GM21528 (cell line): ENCODE results near the gene HAND2.
A peak's percentile ranks its signal among the peaks of the same experiment; 100 is the strongest.

ENCODE experiments used
- ATAC-seq: cut with Tn5 transposase; IDR thresholded peaks from one replicate; pipeline ENCODE4 v1.9.1; 2021; ENCODE audit warnings: mild to moderate bottlenecking, moderate library complexity; ENCODE audit not compliant: unreplicated experiment, low FRiP score

HAND2 gene

GRCh38 chr4:173504181-173504503, 25.9 kb downstream of the HAND2 start:
- ATAC-seq = no peak

GRCh38 chr4:173503330-173504180, 26.5 kb downstream of the HAND2 start:
- no peak for ATAC-seq

- ATAC-seq = no peak
Measured at GRCh38 chr4:173502282-173502681, 27.7 kb downstream of the HAND2 start.

GRCh38 chr4:173501592-173502150, 28.4 kb downstream of the HAND2 start:
- ATAC-seq = no peak

GRCh38 chr4:173500841-173501591, 29.0 kb downstream of the HAND2 start:
- ATAC-seq = no peak

- ATAC-seq = no peak
Measured at GRCh38 chr4:173499658-173500535, 30.1 kb downstream of the HAND2 start.

- ATAC-seq = no peak
Measured at GRCh38 chr4:173498771-173499170, 31.3 kb downstream of the HAND2 start.

- ATAC-seq = peak; percentile 47
Measured at GRCh38 chr4:173498023-173498422, 32.0 kb downstream of the HAND2 start.

GRCh38 chr4:173494013-173494970, 35.7 kb downstream of the HAND2 start:
- ATAC-seq = peak; percentile 98

GRCh38 chr4:173493041-173493440, 37.0 kb downstream of the HAND2 start:
- no peak for ATAC-seq

- ATAC-seq = no peak
Measured at GRCh38 chr4:173492315-173492714, 37.7 kb downstream of the HAND2 start.

- ATAC-seq = no peak
Measured at GRCh38 chr4:173490817-173491528, 39.1 kb downstream of the HAND2 start.

GRCh38 chr4:173490256-173490655, 39.8 kb downstream of the HAND2 start:
- ATAC-seq = no peak

GRCh38 chr4:173489514-173489913, 40.5 kb downstream of the HAND2 start:
- no peak for ATAC-seq

- ATAC-seq = no peak
Measured at GRCh38 chr4:173488656-173489055, 41.4 kb downstream of the HAND2 start.

- ATAC-seq = no peak
Measured at GRCh38 chr4:173488074-173488473, 42.0 kb downstream of the HAND2 start.

GRCh38 chr4:173486714-173487392, 43.2 kb downstream of the HAND2 start:
- no peak for ATAC-seq

- no peak for ATAC-seq
Measured at GRCh38 chr4:173485164-173485563, 44.9 kb downstream of the HAND2 start.
